Activated CD8-positive, alpha-beta memory T cell treated with anti-CD3 and anti-CD28 coated beads, Interleukin-2, amount 50 U/mL, for 48 hours (primary cell): ENCODE results near the gene SLC28A1.

Experiments used
- DNase-seq: peaks from one replicate; pipeline ENCODE4 v3.0.0-alpha.2; 2020

SLC28A1 gene

GRCh38 chr15:84886211-84886983, 1.9 kb downstream of the SLC28A1 start:
- DNase-seq = no peak

- DNase-seq = no peak
Measured at GRCh38 chr15:84886984-84887299, 2.5 kb downstream of the SLC28A1 start.

GRCh38 chr15:84887938-84888337, 3.5 kb downstream of the SLC28A1 start:
- no peak for DNase-seq

- DNase-seq = no peak
Measured at GRCh38 chr15:84888639-84889038, 4.2 kb downstream of the SLC28A1 start.

- no peak for DNase-seq
Measured at GRCh38 chr15:84889313-84889990, 5.0 kb downstream of the SLC28A1 start.

GRCh38 chr15:84889991-84890669, 5.7 kb downstream of the SLC28A1 start:
- no peak for DNase-seq

- DNase-seq = no peak
Measured at GRCh38 chr15:84890670-84891162, 6.3 kb downstream of the SLC28A1 start.

GRCh38 chr15:84891339-84891738, 6.9 kb downstream of the SLC28A1 start:
- DNase-seq = no peak

GRCh38 chr15:84892786-84893307, 8.4 kb downstream of the SLC28A1 start:
- DNase-seq = no peak

GRCh38 chr15:84893607-84894006, 9.1 kb downstream of the SLC28A1 start:
- DNase-seq = no peak

GRCh38 chr15:84894736-84895425, 10.4 kb downstream of the SLC28A1 start:
- DNase-seq = no peak

GRCh38 chr15:84898761-84899160, 14.3 kb downstream of the SLC28A1 start:
- no peak for DNase-seq

GRCh38 chr15:84899750-84900149, 15.3 kb downstream of the SLC28A1 start:
- no peak for DNase-seq

GRCh38 chr15:84901540-84901939, 17.1 kb downstream of the SLC28A1 start:
- DNase-seq = no peak

GRCh38 chr15:84903751-84904150, 19.3 kb downstream of the SLC28A1 start:
- no peak for DNase-seq

- DNase-seq = no peak
Measured at GRCh38 chr15:84904419-84904818, 20.0 kb downstream of the SLC28A1 start.

- DNase-seq = no peak
Measured at GRCh38 chr15:84905016-84905916, 20.8 kb downstream of the SLC28A1 start.

- DNase-seq = no peak
Measured at GRCh38 chr15:84907731-84908130, 23.3 kb downstream of the SLC28A1 start.

- no peak for DNase-seq
Measured at GRCh38 chr15:84908564-84908963, 24.1 kb downstream of the SLC28A1 start.

- no peak for DNase-seq
Measured at GRCh38 chr15:84909029-84909428, 24.6 kb downstream of the SLC28A1 start.

GRCh38 chr15:84909782-84910181, 25.3 kb downstream of the SLC28A1 start:
- DNase-seq = no peak
